HCT116 (cell line): ENCODE results near the gene STAT6. TPM values are rescaled to one million over a fixed set of nuclear protein-coding genes. Genes with fewer than 3 reads are reported as not detected.

Experiments used
- YY1 ChIP-seq: IDR thresholded peaks from 2 replicates; pipeline ENCODE4 v1.6.1; 2011; ENCODE audit warnings: low read length, low read depth, moderate library complexity, mild to moderate bottlenecking; ENCODE audit not compliant: insufficient replicate concordance; ENCODE audit errors: extremely low read depth
- total RNA-seq: library from RNA; stranded (reverse); gene quantifications from one replicate; pipeline ENCODE4 v1.2.1, GENCODE V29; 2021; ENCODE audit not compliant: unreplicated experiment

STAT6 gene
- total RNA-seq, 1 experiment from 2014 or later: 78.5 TPM

- no peak for TF ChIP-seq YY1
- TF ChIP-seq, all 23 proteins: peak for 0
Measured at GRCh38 chr12:57046086-57046791, 64.9 kb downstream of the STAT6 start (continued).

Other genes with a start within 250 kb of the STAT6 start
- not detected for gene SDR9C7, start 177.0 kb downstream of the STAT6 start, total RNA-seq
- gene RDH16, start 153.8 kb downstream of the STAT6 start, total RNA-seq: 0.59 TPM
- 12.3 TPM for gene ZBTB39, start 104.8 kb downstream of the STAT6 start, total RNA-seq
- gene TAC3, start 94.8 kb downstream of the STAT6 start, total RNA-seq: not detected
- 0.76 TPM for gene MYO1A, start 61.2 kb downstream of the STAT6 start, total RNA-seq
- 35.2 TPM for gene NEMP1, start 32.6 kb downstream of the STAT6 start, total RNA-seq
- 77.1 TPM for gene NAB2, start 22.2 kb downstream of the STAT6 start, total RNA-seq
- gene LRP1, start 17.1 kb upstream of the STAT6 start, total RNA-seq: 12.0 TPM
- gene LRP1-AS, start 36.3 kb upstream of the STAT6 start, total RNA-seq: not detected
- gene NXPH4, start 105.4 kb upstream of the STAT6 start, total RNA-seq: 20.0 TPM
- gene SHMT2, start 118.3 kb upstream of the STAT6 start, total RNA-seq: 280 TPM
- gene STAC3, start 139.8 kb upstream of the STAT6 start, total RNA-seq: 2.5 TPM